Measurements from ENCODE around the gene VCPKMT. TPM values are rescaled to one million over a fixed set of nuclear protein-coding genes. Genes with fewer than 3 reads are reported as not detected.

The VCPKMT gene
- polyA plus RNA-seq, 2 of the 4 experiments (the other 2 are of a cell fraction) = 8.0 to 12.2 TPM

GRCh38 chr14:50094056-50094755 lies 22.2 kb downstream of the VCPKMT start:
- Histone ChIP-seq H3K4me2 (no peak overlapping the region), H3K4me3 (no peak overlapping the region), H3K4me1 (no peaks in the 10 kb centered on the region), H3K9me3 (no peaks in the 10 kb centered on the region), H3K27ac (no peak overlapping the region)
- FAIRE-seq (no peak), DNase-seq (ENCODE audit: low read depth in 1 of 2, low spot score in 1 of 2) (no peak), ATAC-seq (0 out of 6 replicates have a peak, but pooled peaks of 1 of the 2 experiments have one; percentile 22)
- WGBS (ENCODE audit: missing lambda C conversion rate) = 94% methylated on average over 11 of the region's 11 CpGs
- ChIA-PET CTCF (interaction anchor here (0.8 to 8.4 kb wide), 3 partner anchors 10 to 231 kb away, joined by 3 to 62 read pairs (median 22); no protein-coding TSS in a partner anchor), POLR2A (no interaction called here)
- TF ChIP-seq POLR2A (IDR thresholded peaks at IDR 0.05; ENCODE audit: low read length) = no peak
- no peak for TF ChIP-seq KDM5A (IDR thresholded peaks at IDR 0.05)
- no peak for TF ChIP-seq RNF2 (IDR thresholded peaks at IDR 0.05; ENCODE audit: borderline replicate concordance, low read depth)

- TF ChIP-seq MYC (IDR thresholded peaks at IDR 0.05; ENCODE audit: borderline replicate concordance, low read length) (no peak), TFCP2L1 (CRISPR knock-in tag; IDR thresholded peaks at IDR 0.05) (no peak), RCOR1 (IDR thresholded peaks at IDR 0.05; ENCODE audit: low read depth, low read length) (no peak), MAZ (IDR thresholded peaks at IDR 0.05; ENCODE audit: borderline replicate concordance, low read depth, low read length) (no peak), SMC3 (IDR thresholded peaks at IDR 0.05) (no peak), ATOH8 (CRISPR knock-in tag; IDR thresholded peaks at IDR 0.05; ENCODE audit: low read depth) (no peak), E2F6 (IDR thresholded peaks at IDR 0.05; ENCODE audit: borderline replicate concordance, low read depth) (no peak), HEYL (CRISPR knock-in tag; IDR thresholded peaks at IDR 0.05) (no peak), HES2 (IDR thresholded peaks at IDR 0.05) (no peak), EHMT2 (IDR thresholded peaks at IDR 0.05; ENCODE audit: low read depth) (no peak), SREBF2 (IDR thresholded peaks at IDR 0.05) (no peak), ESRRA (IDR thresholded peaks at IDR 0.05; ENCODE audit: borderline replicate concordance, low read length) (no peak), FOSL2 (IDR thresholded peaks at IDR 0.05) (no peak), FOSL2 (CRISPR knock-in tag; IDR thresholded peaks at IDR 0.05) (no peak), PHF8 (IDR thresholded peaks at IDR 0.05; ENCODE audit: borderline replicate concordance, low read depth) (no peak), MAFK (IDR thresholded peaks at IDR 0.05; ENCODE audit: partially characterized antibody) (no peak), FOSB (CRISPR knock-in tag; IDR thresholded peaks at IDR 0.05) (no peak)
- TF ChIP-seq, protein P1, sequence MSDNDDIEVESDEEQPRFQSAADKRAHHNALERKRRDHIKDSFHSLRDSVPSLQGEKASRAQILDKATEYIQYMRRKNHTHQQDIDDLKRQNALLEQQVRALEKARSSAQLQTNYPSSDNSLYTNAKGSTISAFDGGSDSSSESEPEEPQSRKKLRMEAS (IDR thresholded peaks at IDR 0.05) = no peak
- TF ChIP-seq, protein P2, sequence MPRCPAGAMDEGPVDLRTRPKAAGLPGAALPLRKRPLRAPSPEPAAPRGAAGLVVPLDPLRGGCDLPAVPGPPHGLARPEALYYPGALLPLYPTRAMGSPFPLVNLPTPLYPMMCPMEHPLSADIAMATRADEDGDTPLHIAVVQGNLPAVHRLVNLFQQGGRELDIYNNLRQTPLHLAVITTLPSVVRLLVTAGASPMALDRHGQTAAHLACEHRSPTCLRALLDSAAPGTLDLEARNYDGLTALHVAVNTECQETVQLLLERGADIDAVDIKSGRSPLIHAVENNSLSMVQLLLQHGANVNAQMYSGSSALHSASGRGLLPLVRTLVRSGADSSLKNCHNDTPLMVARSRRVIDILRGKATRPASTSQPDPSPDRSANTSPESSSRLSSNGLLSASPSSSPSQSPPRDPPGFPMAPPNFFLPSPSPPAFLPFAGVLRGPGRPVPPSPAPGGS (IDR thresholded peaks at IDR 0.05) = no peak
- TF ChIP-seq, protein P3, sequence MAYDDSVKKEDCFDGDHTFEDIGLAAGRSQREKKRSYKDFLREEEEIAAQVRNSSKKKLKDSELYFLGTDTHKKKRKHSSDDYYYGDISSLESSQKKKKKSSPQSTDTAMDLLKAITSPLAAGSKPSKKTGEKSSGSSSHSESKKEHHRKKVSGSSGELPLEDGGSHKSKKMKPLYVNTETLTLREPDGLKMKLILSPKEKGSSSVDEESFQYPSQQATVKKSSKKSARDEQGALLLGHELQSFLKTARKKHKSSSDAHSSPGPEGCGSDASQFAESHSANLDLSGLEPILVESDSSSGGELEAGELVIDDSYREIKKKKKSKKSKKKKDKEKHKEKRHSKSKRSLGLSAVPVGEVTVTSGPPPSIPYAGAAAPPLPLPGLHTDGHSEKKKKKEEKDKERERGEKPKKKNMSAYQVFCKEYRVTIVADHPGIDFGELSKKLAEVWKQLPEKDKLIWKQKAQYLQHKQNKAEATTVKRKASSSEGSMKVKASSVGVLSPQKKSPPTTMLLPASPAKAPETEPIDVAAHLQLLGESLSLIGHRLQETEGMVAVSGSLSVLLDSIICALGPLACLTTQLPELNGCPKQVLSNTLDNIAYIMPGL (CRISPR knock-in tag; IDR thresholded peaks at IDR 0.05; ENCODE audit: borderline replicate concordance) = no peak
- no peak for FAIRE-seq
- no peak overlapping the region for H3K4me3 ChIP-seq
- no peaks in the 10 kb centered on the region for H3K9me3 ChIP-seq
- no peak overlapping the region for H3K4me2 ChIP-seq
- no peaks in the 10 kb centered on the region for H3K4me1 ChIP-seq
- ChIA-PET CTCF (interaction anchor here (0.8 to 8.4 kb wide), 3 partner anchors 11 to 230 kb away, joined by 3 to 62 read pairs (median 22); no protein-coding TSS in a partner anchor), POLR2A (no interaction called here)
- DNase-seq (ENCODE audit: low read depth in 1 of 2, low spot score in 1 of 2) = no peak
- WGBS (ENCODE audit: missing lambda C conversion rate) = 52% methylated on average over 2 of the region's 2 CpGs
- no peak for ATAC-seq
- H3K27ac ChIP-seq = no peak overlapping the region
Observed at GRCh38 chr14:50093496-50093895, 22.9 kb downstream of the VCPKMT start.

Data from A549 (cell line).